Hindlimb muscle (tissue), 1 donor: ENCODE results near the gene RANBP1. TPM values are rescaled to one million over a fixed set of nuclear protein-coding genes. Genes with fewer than 3 reads are reported as not detected.

Experiments used
- DNase-seq: peaks from one replicate; pipeline ENCODE4 v3.0.0-alpha.2; 2013
- polyA plus RNA-seq: library from polyadenylated mRNA; unstranded; fragments of 120-200 nt; gene quantifications from one replicate; pipeline ENCODE4 v1.2.1, GENCODE V29; 2013; ENCODE audit not compliant: insufficient read length

Gene RANBP1
- polyA plus RNA-seq, 1 donor, result 98.6 TPM

DNA sequence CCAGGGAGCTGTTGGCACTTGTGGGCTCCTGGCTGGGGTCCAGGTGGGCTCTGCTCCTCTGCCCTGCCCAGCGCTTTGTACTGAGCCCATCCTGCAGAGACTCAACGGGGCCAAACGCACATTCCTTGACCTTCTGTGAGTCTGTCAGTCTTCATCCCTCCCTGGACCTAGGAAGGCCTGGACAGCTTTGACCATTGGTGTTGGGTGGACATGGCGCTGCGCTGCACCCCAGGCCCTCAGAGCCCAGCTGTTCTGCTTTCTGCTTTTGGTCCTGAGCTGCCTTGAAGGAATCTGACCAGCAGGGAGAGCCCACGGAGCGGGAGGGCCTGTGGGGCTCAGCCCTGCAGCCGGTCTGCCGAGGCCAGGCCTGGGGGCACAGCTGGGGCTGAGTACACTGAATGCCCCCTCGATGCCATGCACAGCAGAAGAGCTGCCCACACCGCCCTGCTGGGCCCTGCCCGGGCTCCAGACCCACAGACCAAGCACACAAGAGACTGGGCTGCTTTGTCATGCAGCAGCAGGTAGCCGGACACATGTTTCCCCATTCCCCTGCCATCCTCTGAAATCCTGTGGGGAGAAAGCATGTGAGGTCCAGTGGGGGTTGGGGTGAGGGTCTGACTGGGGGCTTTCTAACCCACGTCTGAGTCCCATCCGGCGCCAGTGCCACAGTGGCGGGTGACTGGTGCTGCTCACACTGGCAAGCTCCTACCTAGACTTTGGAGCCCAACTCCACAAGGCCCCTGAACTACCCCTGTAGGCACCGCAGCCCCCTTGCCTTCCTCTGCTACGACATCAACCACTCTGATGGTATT is 59.1 kb downstream of the RANBP1 start:
- DNase-seq, result no peak

GRCh38 chr22:20175597-20175900 is 59.6 kb downstream of the RANBP1 start:
- DNase-seq, result no peak

GRCh38 chr22:20176421-20177085 is 60.6 kb downstream of the RANBP1 start:
- DNase-seq, result no peak

Other genes with a start within 250 kb of the RANBP1 start
- 99.6 TPM for gene COMT, start 174.3 kb upstream of the RANBP1 start, polyA plus RNA-seq
- 22.9 TPM for gene TXNRD2, start 174.3 kb upstream of the RANBP1 start, polyA plus RNA-seq
- gene ARVCF, start 99.3 kb upstream of the RANBP1 start, polyA plus RNA-seq, result 134 TPM
- 12.6 TPM for gene TANGO2, start 95.0 kb upstream of the RANBP1 start, polyA plus RNA-seq
- gene DGCR8, start 35.9 kb upstream of the RANBP1 start, polyA plus RNA-seq, result 45.3 TPM
- 50.7 TPM for gene TRMT2A, start 1.1 kb downstream of the RANBP1 start, polyA plus RNA-seq
- gene ZDHHC8, start 15.7 kb downstream of the RANBP1 start, polyA plus RNA-seq, result 48.7 TPM
- 1.8 TPM for gene CCDC188, start 35.0 kb downstream of the RANBP1 start, polyA plus RNA-seq
- 25.1 TPM for gene RTN4R, start 152.2 kb downstream of the RANBP1 start, polyA plus RNA-seq
- 60.6 TPM for gene DGCR6L, start 204.0 kb downstream of the RANBP1 start, polyA plus RNA-seq